Measurements from ENCODE around the gene OPN5.
A peak's percentile ranks its signal among the peaks of the same experiment; 100 is the strongest.

Gene OPN5

GRCh38 chr6:47788498-47788884, 6.7 kb downstream of the OPN5 start:
- DNase-seq (ENCODE audit: low spot score), result no peak

DNA sequence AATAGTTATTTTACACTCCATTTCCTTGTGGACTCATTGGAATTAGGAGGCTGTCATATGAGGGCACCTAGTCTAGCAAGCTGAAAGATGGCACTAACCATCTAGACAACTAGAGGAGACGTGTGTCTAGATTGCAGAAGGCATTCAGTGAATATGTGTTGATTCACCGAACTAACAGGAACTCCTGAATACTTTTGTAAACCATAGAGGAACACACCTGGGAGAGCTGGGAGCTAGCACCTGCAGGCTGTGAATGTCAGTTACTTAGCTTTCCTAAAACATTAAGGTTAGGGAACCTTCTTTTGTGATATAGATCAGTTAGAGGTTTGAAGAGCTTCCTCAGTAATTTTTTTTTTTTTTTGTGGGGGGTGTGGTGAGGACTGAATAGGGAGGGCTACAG, 7.7 kb downstream of the OPN5 start:
- DNase-seq (ENCODE audit: low spot score), result no peak

GRCh38 chr6:47792216-47792733, 10.4 kb downstream of the OPN5 start:
- no peak for DNase-seq (ENCODE audit: low spot score)

DNA sequence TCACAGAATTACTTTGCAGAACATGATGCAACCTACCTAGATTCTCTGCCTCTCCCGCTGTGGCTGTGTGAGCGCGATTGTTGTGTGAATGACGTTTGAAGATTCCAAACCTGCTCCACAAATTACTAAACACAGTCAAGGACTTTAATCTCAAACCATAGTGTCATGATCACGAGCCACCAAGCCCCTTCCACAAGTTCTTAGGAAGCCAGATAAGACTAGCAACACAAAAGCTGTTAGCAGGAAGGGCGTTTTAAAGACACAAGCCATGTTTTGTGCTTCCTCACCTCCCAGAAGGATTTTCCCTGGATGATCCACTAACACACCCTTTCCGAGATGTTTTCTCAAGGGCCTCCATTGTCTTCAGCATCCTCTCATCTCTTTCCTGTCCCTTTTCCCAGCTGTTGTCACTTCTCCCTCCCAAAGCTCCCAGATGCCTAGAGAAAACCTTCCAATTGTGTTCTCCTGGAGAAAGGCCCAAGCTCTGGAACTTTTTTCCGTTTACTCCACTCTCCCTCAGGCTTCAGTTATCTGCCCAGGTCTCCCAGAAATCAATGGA, 12.8 kb downstream of the OPN5 start:
- no peak for DNase-seq (ENCODE audit: low spot score)

DNA sequence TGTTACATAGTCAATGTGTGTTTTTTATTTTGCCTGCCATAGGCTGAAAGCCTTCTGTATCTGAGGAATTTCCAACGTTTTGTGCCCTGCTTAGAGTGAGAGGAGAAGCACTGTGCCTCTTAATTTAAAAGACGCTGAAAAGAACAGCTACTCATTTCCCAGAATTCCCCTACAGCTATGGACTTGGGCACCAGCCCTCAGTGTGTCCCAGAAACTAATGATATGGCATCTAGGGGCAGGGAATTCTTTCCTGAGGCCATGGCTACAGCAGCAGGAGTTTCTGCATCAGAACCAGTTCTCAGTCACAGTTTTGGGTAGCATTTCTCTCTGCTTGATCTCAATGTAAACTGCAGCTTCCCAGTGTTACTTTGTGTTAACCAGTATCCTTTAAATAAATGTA, 20.2 kb downstream of the OPN5 start:
- DNase-seq (ENCODE audit: low spot score), result no peak

GRCh38 chr6:47804821-47805220, 23.0 kb downstream of the OPN5 start:
- no peak for DNase-seq (ENCODE audit: low spot score)

GRCh38 chr6:47809873-47810272, 28.0 kb downstream of the OPN5 start:
- no peak for DNase-seq (ENCODE audit: low spot score)

DNA sequence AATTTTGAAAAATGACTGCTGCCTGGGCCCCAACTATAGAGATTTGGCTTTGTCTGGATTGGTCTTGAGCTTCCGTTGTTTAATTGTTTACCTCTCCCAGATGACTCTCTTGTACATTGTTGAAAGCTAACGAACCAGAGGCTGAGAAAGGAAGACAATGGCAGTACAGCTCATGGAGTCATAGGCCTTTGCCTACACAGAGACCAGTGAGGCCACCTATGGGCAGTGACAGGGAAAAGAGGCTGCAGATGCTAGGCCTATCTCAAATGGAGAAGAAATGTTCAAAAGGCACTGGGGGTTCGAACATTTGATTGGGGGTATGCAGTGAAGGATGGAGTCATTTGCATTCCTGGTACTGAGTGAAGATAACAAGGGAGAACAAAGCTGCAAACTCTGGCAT, 29.1 kb downstream of the OPN5 start:
- DNase-seq (ENCODE audit: low spot score), result no peak

GRCh38 chr6:47811443-47811842, 29.6 kb downstream of the OPN5 start:
- DNase-seq (ENCODE audit: low spot score), result no peak

- DNase-seq (ENCODE audit: low spot score), result no peak
Measured at GRCh38 chr6:47817749-47818148, 35.9 kb downstream of the OPN5 start.

DNA sequence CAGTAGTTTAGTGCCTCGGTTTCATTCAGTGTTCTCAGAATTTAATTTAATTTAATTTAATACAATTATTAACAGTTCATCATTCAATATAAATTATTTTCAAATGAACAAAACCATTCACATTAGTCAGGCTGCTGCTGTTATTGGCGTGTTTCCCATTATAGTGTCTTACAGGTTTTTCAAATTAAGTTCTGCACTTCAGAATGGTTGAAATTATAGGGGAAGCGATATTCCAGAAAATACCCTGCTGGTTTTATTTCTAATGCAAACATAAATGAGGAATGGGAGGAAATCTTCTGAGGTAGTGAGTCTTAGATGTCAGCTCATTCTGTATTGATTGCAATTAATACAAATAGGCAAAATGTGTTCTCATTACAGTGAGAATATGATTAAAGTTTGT, 37.6 kb downstream of the OPN5 start:
- DNase-seq (ENCODE audit: low spot score), result no peak

DNA sequence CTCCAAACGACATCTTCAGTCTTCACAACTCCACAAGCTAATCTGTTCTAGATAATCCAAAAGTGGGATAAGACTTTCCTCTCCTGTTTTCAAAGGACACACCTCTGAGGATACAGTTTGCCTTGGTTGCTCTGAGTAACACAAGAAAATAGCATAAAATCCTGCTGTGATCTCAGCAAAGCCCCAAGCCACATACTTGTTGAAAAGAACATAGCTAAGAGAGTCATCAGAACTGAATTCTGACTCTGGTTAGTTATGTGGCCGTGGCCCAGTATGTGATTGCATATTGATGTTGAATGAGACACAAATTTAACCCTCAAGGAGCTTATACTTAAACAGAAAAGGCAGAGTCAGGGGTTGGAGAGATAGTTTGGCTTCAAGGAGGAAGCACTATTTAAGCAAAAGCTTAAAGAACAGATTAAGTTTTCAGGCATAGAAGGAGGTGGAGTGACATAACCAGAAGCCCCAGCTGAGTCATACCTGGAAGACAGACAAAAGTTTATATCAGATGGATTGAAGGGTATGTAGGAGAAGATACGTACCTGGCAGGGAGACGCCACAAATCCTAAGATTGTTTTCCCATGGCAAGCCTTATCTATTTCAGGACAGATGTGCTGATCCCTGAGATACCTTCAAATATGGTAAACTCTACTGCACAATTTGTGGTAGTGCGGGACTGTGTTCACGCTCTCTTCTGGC, 41.2 kb downstream of the OPN5 start:
- DNase-seq (ENCODE audit: low spot score), result no peak

- DNase-seq (ENCODE audit: low spot score), result no peak
Measured at GRCh38 chr6:47832386-47833100, 50.7 kb downstream of the OPN5 start.

- DNase-seq (ENCODE audit: low spot score), result no peak
Measured at GRCh38 chr6:47834196-47834595, 52.4 kb downstream of the OPN5 start.

DNA sequence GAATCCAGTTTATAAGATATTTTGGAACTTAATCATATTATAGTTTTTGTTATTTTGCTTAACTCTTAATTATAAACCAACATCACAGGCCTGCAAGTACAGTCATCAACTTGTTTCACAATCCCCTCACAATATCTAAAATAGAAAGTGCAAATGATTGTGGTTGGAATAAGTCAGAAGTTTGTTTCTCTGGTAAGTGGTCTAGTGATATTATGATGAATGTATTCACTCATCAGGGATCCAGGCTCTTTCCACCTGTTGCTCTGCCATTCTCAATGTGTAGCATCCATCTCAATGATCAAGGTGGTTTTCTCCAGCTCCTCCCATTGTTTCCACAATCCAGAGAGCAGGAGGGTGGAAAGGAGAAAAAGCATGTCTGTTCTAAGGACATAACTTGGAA, 54.2 kb downstream of the OPN5 start:
- no peak for DNase-seq (ENCODE audit: low spot score)

- no peak for DNase-seq (ENCODE audit: low spot score)
Measured at GRCh38 chr6:47836639-47837038, 54.8 kb downstream of the OPN5 start.

- no peak for DNase-seq (ENCODE audit: low spot score)
Measured at GRCh38 chr6:47839645-47840044, 57.8 kb downstream of the OPN5 start.

DNA sequence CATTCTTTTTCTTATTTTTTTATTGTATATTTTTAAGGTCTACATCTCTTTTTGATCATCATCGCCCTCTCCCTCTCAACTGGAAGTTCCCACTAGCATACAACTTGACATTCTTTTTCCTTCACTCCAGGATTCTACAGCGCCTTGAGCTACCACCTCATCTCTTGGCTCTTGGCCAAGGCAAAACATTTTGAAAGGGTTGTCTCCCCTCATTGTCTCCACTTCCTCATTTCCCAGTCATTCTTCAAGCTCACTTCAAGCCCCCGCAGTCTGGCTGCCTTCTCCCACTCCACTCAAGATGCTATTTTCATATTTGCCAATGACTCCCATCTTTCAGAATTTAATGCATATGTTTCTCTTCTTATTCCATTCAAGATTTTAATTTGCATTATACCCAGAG, 63.0 kb downstream of the OPN5 start:
- no peak for DNase-seq (ENCODE audit: low spot score)

GRCh38 chr6:47846752-47847151, 64.9 kb downstream of the OPN5 start:
- no peak for DNase-seq (ENCODE audit: low spot score)

DNA sequence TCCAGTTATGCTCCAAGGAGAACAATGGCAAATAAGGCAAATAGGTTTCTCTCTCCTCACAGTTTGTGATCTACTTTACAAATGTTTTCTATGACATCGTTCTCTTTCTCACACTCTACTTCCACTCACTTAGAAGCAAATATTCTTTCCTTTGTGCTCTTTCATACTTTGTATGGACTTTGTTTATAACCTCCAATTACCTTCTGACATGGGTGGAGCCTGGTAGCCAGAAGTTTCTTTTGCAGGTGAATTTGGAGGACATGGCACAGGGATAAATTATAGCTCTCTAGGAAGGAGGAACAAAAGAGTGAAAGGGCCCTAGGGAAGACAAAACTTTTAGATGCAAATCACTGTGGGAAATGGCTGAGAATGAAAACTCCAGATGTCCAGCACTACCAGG, 69.3 kb downstream of the OPN5 start:
- no peak for DNase-seq (ENCODE audit: low spot score)

GRCh38 chr6:47852727-47853126, 70.9 kb downstream of the OPN5 start:
- DNase-seq (ENCODE audit: low spot score), result no peak

DNA sequence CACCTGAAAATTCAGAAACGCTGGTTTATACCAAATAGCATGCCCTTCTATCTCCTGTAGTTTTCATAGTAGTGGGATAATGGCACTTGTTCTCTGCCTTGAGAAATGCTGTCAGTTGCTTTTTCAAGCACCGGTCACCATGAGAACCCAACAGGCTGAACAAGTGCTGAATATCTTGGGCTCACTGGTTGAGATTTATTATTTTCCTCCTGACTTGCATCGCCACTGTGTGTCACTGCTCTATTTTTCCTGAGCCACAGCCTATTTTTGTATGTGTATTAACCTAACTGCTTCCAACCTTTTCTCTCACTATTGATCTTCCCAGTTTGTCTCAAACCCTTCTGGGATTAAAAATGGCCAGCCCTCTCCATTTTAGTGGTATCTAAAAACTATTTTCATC, 71.9 kb downstream of the OPN5 start:
- peak; percentile 28 for DNase-seq (ENCODE audit: low spot score)

GRCh38 chr6:47854971-47855370, 73.1 kb downstream of the OPN5 start:
- DNase-seq (ENCODE audit: low spot score), result no peak
